K562 (cell line): ENCODE results near the gene OTUB2. TPM values are rescaled to one million over a fixed set of nuclear protein-coding genes. Genes with fewer than 3 reads are reported as not detected.

Experiments used
- ATAC-seq: fragments of 200-7000 bp; cut with Tn5 transposase; 3 replicates; pipeline ENCODE4 v1.9.1; 2020; ENCODE audit warnings: moderate library complexity
- BruUV-seq: library from RNA; stranded (reverse); fragments of 400-500 nt; replicated peaks from 2 replicates; lab custom pipeline; 2021; lab: Mats Ljungman, UMichigan
- CTCF ChIA-PET: fragments of 300-600 bp; formaldehyde crosslinking; extraction: SDS; loops from one replicate; lab custom pipeline; 2021; ENCODE audit warnings: low intra/inter-chr PET ratio; lab: Yijun Ruan, JAX
- POLR2A ChIA-PET: fragments of 300-600, 350-650 bp; sonication (Branson Sonifier 250); formaldehyde crosslinking; extraction: SDS; loops from one replicate; lab custom pipeline; 2021; ENCODE audit warnings: antibody characterized with exemption, inconsistent platforms; lab: Yijun Ruan, JAX
- DNase-seq, 4 experiments: peaks; one replicate each; pipeline versions ENCODE4 v3.0.0 to v3.0.0-alpha.2; 2011 to 2018; ENCODE audit warnings: low spot score in 3 of 4, mixed read lengths in 3 of 4; ENCODE audit errors: extremely low read depth in 1 of 4
- FAIRE-seq: peaks from 2 replicates; lab custom pipeline; 2011; peaks lifted over from hg19 to GRCh38; lab: Jason Lieb, UNC
- H2AFZ ChIP-seq: 2 replicates; pipeline ENCODE4 v1.6.0; 2011; ENCODE audit warnings: low read depth, low read length, control low read depth, inconsistent platforms
- H3K27ac ChIP-seq: fragments of 200-600 bp; 3 replicates; pipeline ENCODE4 v1.8.0; 2011; ENCODE audit warnings: low read depth, mild to moderate bottlenecking, control low read depth, inconsistent platforms, low read length, moderate library complexity, mixed read lengths; ENCODE audit errors: extremely low read depth
- H3K27me3 ChIP-seq, 2 experiments: fragments of 300-600 bp in 1 of 2; 2 replicates in 1 of 2; 3 replicates in 1 of 2; pipeline versions ENCODE4 v1.6.0 to v1.8.0; 2011; ENCODE audit warnings: inconsistent platforms in 2 of 2, low read length in 2 of 2, mild to moderate bottlenecking in 1 of 2, mixed read lengths in 1 of 2, moderate library complexity in 1 of 2; ENCODE audit not compliant: control insufficient read depth in 2 of 2, insufficient read depth in 2 of 2
- H3K36me3 ChIP-seq: fragments of 300-600 bp; 3 replicates; pipeline ENCODE4 v1.8.0; 2011; ENCODE audit warnings: mild to moderate bottlenecking, low read length, inconsistent platforms; ENCODE audit not compliant: control insufficient read depth, insufficient read depth
- H3K4me1 ChIP-seq, 2 experiments: fragments of 200-600 bp in 1 of 2; replicated peaks in 1 of 2; 2 replicates in 1 of 2; 3 replicates in 1 of 2; pipeline versions ENCODE4 v1.5.1 to v1.8.0; 2011; ENCODE audit warnings: inconsistent platforms in 2 of 2, low read length in 2 of 2, mild to moderate bottlenecking in 1 of 2, mixed read lengths in 1 of 2, moderate library complexity in 1 of 2; ENCODE audit not compliant: control insufficient read depth in 2 of 2, insufficient read depth in 2 of 2
- H3K4me2 ChIP-seq: 2 replicates; pipeline ENCODE4 v1.6.1; 2011; ENCODE audit warnings: low read length, control low read depth, inconsistent platforms, mixed read lengths; ENCODE audit not compliant: insufficient read depth
- H3K4me3 ChIP-seq: fragments of 200-600 bp; sonication (generic), shearing (Covaris generic); 2 replicates; pipeline ENCODE4 v1.5.1; 2016; ENCODE audit warnings: control low read depth, inconsistent platforms
- H3K79me2 ChIP-seq: fragments of 200-600 bp; 3 replicates; pipeline ENCODE4 v1.8.0; 2011; ENCODE audit warnings: low read length, inconsistent platforms; ENCODE audit not compliant: control insufficient read depth, insufficient read depth
- H3K9ac ChIP-seq, 2 experiments: 2 replicates each; pipeline versions ENCODE4 v1.6.0 to v1.6.1; 2011; ENCODE audit warnings: low read depth in 2 of 2, low read length in 2 of 2, control low read depth in 1 of 2, inconsistent platforms in 1 of 2, mild to moderate bottlenecking in 1 of 2, mixed read lengths in 1 of 2; ENCODE audit not compliant: insufficient read depth in 1 of 2
- H3K9me1 ChIP-seq: one replicate; pipeline ENCODE4 v1.6.0; 2011; ENCODE audit warnings: inconsistent platforms, mild to moderate bottlenecking, low read length, moderate library complexity; ENCODE audit not compliant: control insufficient read depth, insufficient read depth
- H3K9me3 ChIP-seq: replicated peaks from 2 replicates; pipeline ENCODE4 v1.5.1; 2011; ENCODE audit warnings: low read depth, low read length, inconsistent platforms; ENCODE audit not compliant: control insufficient read depth, insufficient read depth
- H4K20me1 ChIP-seq: replicated peaks from 2 replicates; pipeline ENCODE4 v1.6.1; 2011; ENCODE audit warnings: low read length, inconsistent platforms, mixed read lengths; ENCODE audit not compliant: control insufficient read depth, insufficient read depth
- ARID1B ChIP-seq: fragments of 450-650 bp; IDR thresholded peaks from 2 replicates; pipeline ENCODE4 v1.6.1; 2016; ENCODE audit warnings: antibody characterized with exemption, mild to moderate bottlenecking, inconsistent platforms
- ARNT ChIP-seq, 2 experiments: fragments of 450-650 bp; IDR thresholded peaks; 2 replicates each; pipeline ENCODE4 v1.6.1; 2016; ENCODE audit warnings: mild to moderate bottlenecking in 1 of 2
- ATF1 ChIP-seq, 2 experiments: fragments of 450-650 bp in 1 of 2; IDR thresholded peaks; 2 replicates each; pipeline ENCODE4 v1.6.1; 2016; ENCODE audit warnings: missing compliant biosample characterization in 1 of 2, missing genetic modification characterization in 1 of 2
- COPS2 ChIP-seq: fragments of 450-650 bp; conservative IDR thresholded peaks from 2 replicates; pipeline ENCODE4 v1.6.1; 2016; ENCODE audit warnings: mild to moderate bottlenecking, moderate library complexity
- HMG20B ChIP-seq: fragments of 250-450 bp; sonication (Bioruptor Pico); IDR thresholded peaks from 2 replicates; pipeline ENCODE4 v1.5.0; 2021; ENCODE audit warnings: mild to moderate bottlenecking
- IFI16 ChIP-seq: fragments of 250-450 bp; sonication (Bioruptor Pico); IDR thresholded peaks from 2 replicates; pipeline ENCODE4 v2.1.2; 2022; ENCODE audit warnings: mild to moderate bottlenecking, inconsistent platforms
- JUND ChIP-seq, 2 experiments: IDR thresholded peaks; 2 replicates in 1 of 2; 3 replicates in 1 of 2; pipeline ENCODE4 v1.6.1; 2011; ENCODE audit warnings: borderline replicate concordance in 2 of 2, low read depth in 2 of 2, low read length in 2 of 2, improper control_type of control experiment in 1 of 2, missing biosample characterization in 1 of 2, missing genetic modification characterization in 1 of 2, missing genetic modification reagents in 1 of 2
- NFE2L1 ChIP-seq: fragments of 450-650 bp; IDR thresholded peaks from 2 replicates; pipeline ENCODE4 v1.6.1; 2016; ENCODE audit warnings: missing genetic modification characterization, low read depth, mild to moderate bottlenecking, missing compliant biosample characterization, moderate library complexity, borderline replicate concordance
- NFYB ChIP-seq: IDR thresholded peaks from 2 replicates; pipeline ENCODE4 v1.6.1; 2011; ENCODE audit warnings: mild to moderate bottlenecking, moderate library complexity; ENCODE audit not compliant: insufficient read length; ENCODE audit errors: extremely low read depth
- NR3C1 ChIP-seq: sonication (generic); formaldehyde crosslinking; IDR thresholded peaks from 2 replicates; pipeline ENCODE4 v1.8.1; 2022; ENCODE audit warnings: missing genetic modification reagents
- PML ChIP-seq: IDR thresholded peaks from 2 replicates; pipeline ENCODE4 v1.6.1; 2012; ENCODE audit warnings: low read length, inconsistent platforms
- PTRF ChIP-seq: fragments of 450-650 bp; IDR thresholded peaks from 2 replicates; pipeline ENCODE4 v1.6.1; 2016; ENCODE audit warnings: mild to moderate bottlenecking, missing genetic modification characterization, missing compliant biosample characterization
- ZBTB2 ChIP-seq: fragments of 450-650 bp; IDR thresholded peaks from 2 replicates; pipeline ENCODE4 v1.6.1; 2016; ENCODE audit warnings: antibody characterized with exemption
- ZFP91 ChIP-seq: sonication (generic); formaldehyde crosslinking; IDR thresholded peaks from 2 replicates; pipeline ENCODE4 v1.8.0; 2022; ENCODE audit warnings: mild to moderate bottlenecking, missing genetic modification reagents
- ZNF232 ChIP-seq: sonication (generic); formaldehyde crosslinking; IDR thresholded peaks from 2 replicates; pipeline ENCODE4 v1.8.0; 2022; ENCODE audit warnings: mild to moderate bottlenecking, missing genetic modification reagents
- WGBS: fragments of 100-300 bp; shearing (Covaris generic); methylation state at CpG from one replicate; pipeline ENCODE4 v1.1.6; 2016; ENCODE audit warnings: low coverage, mixed read lengths; ENCODE audit not compliant: insufficient coverage; ENCODE audit errors: missing lambda C conversion rate; 5-methylcytosine and 5-hydroxymethylcytosine counted together
- in situ Hi-C: fragments of 300-500 bp; cut with MboI; formaldehyde crosslinking; loops from 4 replicates; pipeline ENCODE4 v1.15.0; 2018; ENCODE audit warnings: inconsistent platforms, mixed read lengths
- intact Hi-C: fragments of 100-400 bp; cut with micrococcal nuclease; formaldehyde crosslinking; loops from 2 replicates; pipeline ENCODE4 v1.14.2; 2022
- polyA plus RNA-seq, 8 experiments: library from polyadenylated mRNA; depleted of rRNA in 4 of 8; stranded (reverse) in 5 of 8; unstranded in 3 of 8; fragments of >200 nt; fragmentation: Nextera tagmentation in 2 of 8; fragmentation: Illumina TruSeq in 1 of 8; extraction: Ambion mirVana in 2 of 8; extraction: Trizol in 1 of 8; gene quantifications; 2 replicates each; pipeline versions ENCODE4 v1.2.1 to v1.2.3, GENCODE V29; 2011 to 2014; ENCODE audit warnings: inconsistent platforms in 1 of 8, missing spikeins in 1 of 8
- total RNA-seq, 7 experiments: library from RNA; depleted of rRNA in 6 of 7; stranded (reverse); fragments of >200 nt in 6 of 7; fragmentation: Illumina TruSeq in 2 of 7; extraction: Trizol in 2 of 7; gene quantifications; 2 replicates each; pipeline versions ENCODE4 v1.2.1 to v1.2.3, GENCODE V29; 2011 to 2021; ENCODE audit warnings: low replicate concordance in 1 of 7

The OTUB2 gene
- total and polyA plus RNA-seq, 9 of the 15 experiments (the other 6 are each of a cell fraction or from before 2014, with no cell fraction given) = 0.01 to 0.31 (median 0.11) TPM

- DNase-seq = no peak
- H4K20me1 ChIP-seq = no peaks in the 10 kb centered on the region
- no peaks in the 10 kb centered on the region for H3K9me3 ChIP-seq
- no peak overlapping the region for H2AFZ ChIP-seq
- ChIA-PET CTCF (no interaction called here), POLR2A (no interaction called here)
- no peaks in the 10 kb centered on the region for H3K79me2 ChIP-seq
- no peak for ATAC-seq
- H3K4me2 ChIP-seq = no peak overlapping the region
- H3K36me3 ChIP-seq = no peaks in the 10 kb centered on the region
- in situ Hi-C loops = no loop called here
- no peak overlapping the region for H3K4me3 ChIP-seq
- BruUV-seq = no TSS peak
- no peak for TF ChIP-seq IFI16 (CRISPR knock-in tag)
- TF ChIP-seq HMG20B (CRISPR knock-in tag) = no peak
- no peak for TF ChIP-seq ATF1 (CRISPR knock-in tag; IDR thresholded peaks at IDR 0.05)
- TF ChIP-seq ATF1 (tag; IDR thresholded peaks at IDR 0.05) = no peak
- no peak for TF ChIP-seq NFE2L1
- TF ChIP-seq COPS2 = no peak
- TF ChIP-seq ZNF232 (CRISPR knock-in tag) = no peak
- 3% methylated on average over 6 of the region's 6 CpGs for WGBS
- intact Hi-C loops = no loop called here
- H3K9ac ChIP-seq = no peak overlapping the region
- H3K4me1 ChIP-seq = no peaks in the 10 kb centered on the region
- no peak for FAIRE-seq
- no peaks in the 10 kb centered on the region for H3K9me1 ChIP-seq
- H3K27ac ChIP-seq = no peak overlapping the region
- peaks cover 2 to 28% of the 10 kb centered on the region in 2 experiments; a peak in 3 of 5 replicates for H3K27me3 ChIP-seq
Observed at GRCh38 chr14:94014382-94014781, 11.8 kb upstream of the OTUB2 start.

DNA sequence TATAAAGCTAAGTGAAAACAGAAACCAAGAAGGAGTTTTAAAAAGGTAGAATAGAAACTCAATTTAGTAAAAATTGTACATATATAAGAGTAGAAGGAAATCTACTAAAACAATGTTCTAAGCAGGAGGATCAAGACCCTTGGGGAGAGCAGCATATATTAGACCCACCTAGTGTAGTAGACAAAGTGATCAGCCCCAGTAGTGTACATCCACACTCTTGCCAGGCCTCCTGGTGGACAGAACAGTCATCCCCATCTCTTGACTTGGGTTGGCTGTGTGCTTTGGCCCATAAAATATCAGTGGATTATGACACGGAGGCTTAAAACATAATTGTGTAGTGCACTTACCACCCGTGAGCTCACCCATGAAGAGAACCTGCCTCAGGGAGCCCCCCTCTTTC is 10.9 kb upstream of the OTUB2 start:
- no peak for ATAC-seq

More for the DNA sequence above, 10.9 kb upstream of the OTUB2 start:
- Histone ChIP-seq H3K9me3 (no peaks in the 10 kb centered on the region), H3K36me3 (no peaks in the 10 kb centered on the region), H3K27ac (no peak overlapping the region), H3K27me3 (peaks cover 2 to 31% of the 10 kb centered on the region in 2 experiments; a peak in 3 of 5 replicates), H3K4me2 (no peak overlapping the region), H3K79me2 (no peaks in the 10 kb centered on the region), H3K9ac (no peak overlapping the region), H3K4me1 (no peaks in the 10 kb centered on the region), H4K20me1 (no peaks in the 10 kb centered on the region), H3K9me1 (no peaks in the 10 kb centered on the region), H3K4me3 (no peak overlapping the region), H2AFZ (no peak overlapping the region)
- no peak for TF ChIP-seq PTRF (tag)
- no peak for TF ChIP-seq PML
- TF ChIP-seq NFYB = no peak
- no peak for TF ChIP-seq ARNT (IDR thresholded peaks at IDR 0.05)
- no peak for TF ChIP-seq ARID1B
- TF ChIP-seq ZBTB2 = no peak
- TF ChIP-seq NR3C1 (CRISPR knock-in tag) = no peak
- TF ChIP-seq JUND (IDR thresholded peaks at IDR 0.05; ENCODE audit: borderline replicate concordance, low read depth, low read length) = no peak
- TF ChIP-seq JUND (tag; IDR thresholded peaks at IDR 0.05; ENCODE audit: borderline replicate concordance, low read depth, low read length) = no peak
- no peak for TF ChIP-seq ZFP91 (CRISPR knock-in tag)
- ChIA-PET POLR2A (no interaction called here), CTCF (interaction anchor here (0.6 kb wide), 1 partner anchor 66 kb away, joined by 5 read pairs; the partner anchor contains the start of genes DDX24 and IFI27L1)
- FAIRE-seq = no peak
- in situ Hi-C loops (no loop called here), intact Hi-C loops (no loop called here)
- no peak for DNase-seq
- 0% methylated on average over 2 of the region's 2 CpGs for WGBS
- no TSS peak for BruUV-seq
